CD8-positive, alpha-beta memory T cell (primary cell): ENCODE measurements around the gene PHYKPL. TPM values are rescaled to one million over a fixed set of nuclear protein-coding genes. Genes with fewer than 3 reads are reported as not detected.
"Not testable (repeated sequence)": the region's sequence is repeated elsewhere in the genome, so short reads cannot be mapped to it uniquely, and the experiment has no call there.

Experiments used
- CTCF ChIA-PET: fragments of 350-600 bp; sonication (Branson Sonifier 250); formaldehyde crosslinking; loops from one replicate; lab custom pipeline; 2021; ENCODE audit warnings: antibody characterized with exemption; lab: Charles Lee
- POLR2A ChIA-PET: fragments of 350-600 bp; sonication (Branson Sonifier 250); formaldehyde crosslinking; loops from one replicate; lab custom pipeline; 2021; ENCODE audit warnings: antibody characterized with exemption; lab: Charles Lee
- DNase-seq, 5 donors: peaks; one replicate each; pipeline versions ENCODE4 v3.0.0 to v3.0.0-alpha.2; 2020 to 2022; ENCODE audit warnings: mixed read lengths in 1 of 5
- H3K27ac ChIP-seq: one replicate; pipeline ENCODE4 v1.7.0; 2013; ENCODE audit warnings: low read depth, mild to moderate bottlenecking, low read length, moderate library complexity
- H3K27me3 ChIP-seq: 2 replicates; pipeline ENCODE4 v1.7.0; 2013; ENCODE audit warnings: low read length, mild to moderate bottlenecking; ENCODE audit not compliant: insufficient read depth, poor library complexity, severe bottlenecking
- H3K36me3 ChIP-seq: 2 replicates; pipeline ENCODE4 v1.7.0; 2013; ENCODE audit warnings: mild to moderate bottlenecking, low read length, moderate library complexity; ENCODE audit not compliant: insufficient read depth
- H3K4me1 ChIP-seq: 2 replicates; pipeline ENCODE4 v1.7.0; 2013; ENCODE audit warnings: mild to moderate bottlenecking, low read length, moderate library complexity; ENCODE audit not compliant: insufficient read depth
- H3K4me3 ChIP-seq: 2 replicates; pipeline ENCODE4 v1.7.0; 2013; ENCODE audit warnings: mild to moderate bottlenecking, low read length
- H3K9me3 ChIP-seq: 2 replicates; pipeline ENCODE4 v1.7.0; 2013; ENCODE audit warnings: mild to moderate bottlenecking, low read length
- H3K27ac Mint-ChIP-seq, 8 donors: one replicate each; pipeline ENCODE4 v1.8.0; 2020 to 2021; ENCODE audit warnings: mixed read lengths in 8 of 8, mild to moderate bottlenecking in 6 of 8, inconsistent platforms in 3 of 8, moderate library complexity in 3 of 8
- H3K27me3 Mint-ChIP-seq, 2 donors: one replicate each; pipeline ENCODE4 v1.8.0; 2020 to 2021; ENCODE audit warnings: mixed read lengths in 2 of 2, mild to moderate bottlenecking in 1 of 2, moderate library complexity in 1 of 2
- H3K36me3 Mint-ChIP-seq, 3 donors: one replicate each; pipeline ENCODE4 v1.8.0; 2020 to 2021; ENCODE audit warnings: mixed read lengths in 3 of 3, inconsistent platforms in 1 of 3, mild to moderate bottlenecking in 1 of 3
- H3K4me1 Mint-ChIP-seq, 3 donors: one replicate each; pipeline ENCODE4 v1.8.0; 2020 to 2021; ENCODE audit warnings: mixed read lengths in 3 of 3, inconsistent platforms in 1 of 3, mild to moderate bottlenecking in 1 of 3
- H3K4me3 Mint-ChIP-seq, 7 donors: one replicate each; pipeline ENCODE4 v1.8.0; 2020 to 2021; ENCODE audit warnings: mixed read lengths in 7 of 7, mild to moderate bottlenecking in 6 of 7, moderate library complexity in 4 of 7, inconsistent platforms in 2 of 7
- H3K9me3 Mint-ChIP-seq, 5 donors: one replicate each; pipeline ENCODE4 v1.8.0; 2020 to 2022; ENCODE audit warnings: mixed read lengths in 5 of 5, mild to moderate bottlenecking in 3 of 5, moderate library complexity in 2 of 5, inconsistent platforms in 1 of 5
- polyA plus RNA-seq: library from polyadenylated mRNA; unstranded; fragments of 300-500 nt; fragmentation: Illumina TruSeq; gene quantifications from one replicate; pipeline ENCODE4 v1.2.3, GENCODE V29; 2021
- total RNA-seq, 2 experiments: library from RNA; stranded (reverse); gene quantifications; one replicate each; pipeline ENCODE4 v1.2.3, GENCODE V29; 2021

The PHYKPL gene
- total and polyA plus RNA-seq, 3 experiments from 2014 or later, result 41.6 to 61.1 (median 57.8) TPM

GRCh38 chr5:178230879-178231538 lies 1.6 kb downstream of the PHYKPL start:
- H3K4me1 ChIP-seq, result peaks cover 45% of the 10 kb centered on the region
- H3K9me3 ChIP-seq, result no peaks in the 10 kb centered on the region
- peaks cover 43% of the 10 kb centered on the region for H3K36me3 ChIP-seq
- H3K27me3 ChIP-seq, result no peaks in the 10 kb centered on the region
- peak overlapping the region; percentile 79 to 94 (median 85) for H3K4me3 Mint-ChIP-seq
- H3K27ac Mint-ChIP-seq, result peak overlapping the region; percentile 35 to 91 (median 82)
- H3K36me3 Mint-ChIP-seq, result peaks cover 6 to 58% (median 18%) of the 10 kb centered on the region in 3 donors
- H3K4me1 Mint-ChIP-seq, result peaks cover 60 to 81% (median 62%) of the 10 kb centered on the region in 3 donors
- POLR2A ChIA-PET, result interaction anchor here (0.6 to 1.0 kb wide), 4 partner anchors 25 to 433 kb away, joined by 3 to 5 read pairs (median 4); partner anchors contain the start of genes HNRNPAB and NHP2
- no peaks in the 10 kb centered on the region for H3K27me3 Mint-ChIP-seq
- H3K9me3 Mint-ChIP-seq, result no peaks in the 10 kb centered on the region
- no peak for DNase-seq
- peak overlapping the region; percentile 80 for H3K27ac ChIP-seq
- peak overlapping the region; percentile 82 for H3K4me3 ChIP-seq
- CTCF ChIA-PET, result interaction anchor here (0.9 to 1.7 kb wide), 3 partner anchors 13 to 324 kb away, joined by 3 to 6 read pairs (median 5); partner anchors contain the start of gene HNRNPAB

DNA sequence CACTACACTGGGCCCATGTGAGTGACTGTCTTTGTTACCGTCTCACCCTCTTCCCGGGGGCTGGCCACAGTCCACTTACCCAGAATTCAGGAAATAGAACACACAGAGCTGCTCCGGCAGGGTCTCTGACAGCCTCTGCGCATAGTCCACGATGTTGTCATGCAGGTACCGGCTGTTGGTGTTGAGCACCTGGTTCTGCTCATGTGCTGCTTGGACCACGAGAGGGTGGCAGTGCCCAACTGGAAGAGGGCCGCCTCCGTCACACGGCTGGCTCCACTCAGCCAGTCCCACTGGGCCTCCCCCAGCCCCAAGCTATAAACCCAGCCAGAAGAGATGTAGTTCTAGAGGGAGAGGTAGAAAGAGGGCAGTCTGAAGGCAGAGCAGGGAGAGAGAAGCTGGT lies 2.7 kb downstream of the PHYKPL start:
- peaks cover 43% of the 10 kb centered on the region for H3K36me3 ChIP-seq
- H3K4me3 ChIP-seq, result no peak overlapping the region
- H3K4me3 Mint-ChIP-seq, result peak overlapping the region; percentile 28 to 94 (median 54)
- ChIA-PET POLR2A (no interaction called here), CTCF (interaction anchor here (1.7 kb wide), 1 partner anchor 26 kb away, joined by 5 read pairs; the partner anchor contains the start of gene HNRNPAB)
- H3K27me3 ChIP-seq, result no peaks in the 10 kb centered on the region
- H3K9me3 Mint-ChIP-seq, result no peaks in the 10 kb centered on the region
- H3K36me3 Mint-ChIP-seq, result peaks cover 6 to 67% (median 18%) of the 10 kb centered on the region in 3 donors
- H3K27me3 Mint-ChIP-seq, result no peaks in the 10 kb centered on the region
- no peak for DNase-seq
- peak overlapping the region in 5 of 8 donors; percentile 55 to 86 (median 57) for H3K27ac Mint-ChIP-seq
- no peak overlapping the region for H3K27ac ChIP-seq
- H3K4me1 ChIP-seq, result peaks cover 43% of the 10 kb centered on the region
- no peaks in the 10 kb centered on the region for H3K9me3 ChIP-seq
- peaks cover 52 to 75% (median 63%) of the 10 kb centered on the region in 3 donors for H3K4me1 Mint-ChIP-seq

DNA sequence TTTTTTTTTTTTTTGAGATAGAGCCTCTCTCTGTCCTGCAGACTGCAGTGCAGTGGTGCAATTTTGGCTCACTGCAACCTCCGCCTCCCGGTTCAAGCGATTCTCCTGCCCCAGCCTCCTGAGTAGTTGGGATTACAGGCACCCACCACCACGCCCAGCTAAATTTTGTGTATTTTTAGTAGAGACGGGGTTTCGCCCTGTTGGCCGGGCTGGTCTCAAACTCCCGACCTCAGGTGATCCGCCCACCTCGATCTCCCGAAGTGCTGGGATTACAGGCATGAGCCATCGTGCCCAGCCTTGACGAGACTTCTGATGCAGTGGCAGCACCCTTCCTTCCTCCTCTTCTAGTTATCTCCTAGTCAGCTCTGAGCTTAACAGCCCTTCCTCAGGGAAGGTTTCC lies 3.5 kb downstream of the PHYKPL start:
- Histone ChIP-seq H3K36me3 (peaks cover 47% of the 10 kb centered on the region), H3K4me1 (peaks cover 40% of the 10 kb centered on the region)
- H3K4me3 ChIP-seq, H3K27ac ChIP-seq, H3K9me3 ChIP-seq, POLR2A ChIA-PET, H3K27me3 Mint-ChIP-seq, DNase-seq, H3K9me3 Mint-ChIP-seq, H3K27me3 ChIP-seq: not testable (repeated sequence)
- peak overlapping the region in 4 of 8 donors; percentile 47 to 89 (median 86) for H3K27ac Mint-ChIP-seq
- peaks cover 51 to 70% (median 61%) of the 10 kb centered on the region in 3 donors for H3K4me1 Mint-ChIP-seq
- CTCF ChIA-PET, result interaction anchor here (1.7 kb wide), 1 partner anchor 25 kb away, joined by 5 read pairs; the partner anchor contains the start of gene HNRNPAB
- peaks cover 6 to 72% (median 18%) of the 10 kb centered on the region in 3 donors for H3K36me3 Mint-ChIP-seq
- H3K4me3 Mint-ChIP-seq, result peak overlapping the region in 6 of 7 donors; percentile 31 to 94 (median 43)

DNA sequence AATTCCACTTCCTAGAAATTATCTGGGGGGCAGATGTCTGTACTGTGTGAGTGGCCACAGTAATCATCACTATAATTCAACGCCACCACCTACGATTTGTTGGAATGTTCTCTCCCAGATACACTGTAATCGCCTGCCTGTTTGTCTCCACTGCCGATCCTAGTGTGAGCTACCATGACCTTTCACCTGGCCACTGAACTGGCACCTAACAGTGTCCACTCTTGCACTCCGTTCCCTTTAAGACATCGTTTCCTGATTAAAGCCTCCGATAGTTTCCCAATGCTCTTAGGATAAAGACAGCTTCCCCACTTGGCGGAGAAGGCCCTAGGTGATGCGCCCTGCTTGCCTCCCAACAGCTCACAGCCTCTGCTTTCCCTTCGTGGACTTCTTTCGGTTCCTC lies 4.0 kb downstream of the PHYKPL start:
- no peak for DNase-seq
- Histone ChIP-seq H3K27me3 (no peaks in the 10 kb centered on the region), H3K4me3 (no peak overlapping the region), H3K27ac (no peak overlapping the region), H3K4me1 (peaks cover 40% of the 10 kb centered on the region), H3K36me3 (peaks cover 47% of the 10 kb centered on the region), H3K9me3 (no peaks in the 10 kb centered on the region)
- H3K4me3 Mint-ChIP-seq, result peak overlapping the region in 3 of 7 donors; percentile 31 to 38 (median 36)
- peaks cover 6 to 73% (median 18%) of the 10 kb centered on the region in 3 donors for H3K36me3 Mint-ChIP-seq
- no peaks in the 10 kb centered on the region for H3K27me3 Mint-ChIP-seq
- POLR2A ChIA-PET, result no interaction called here
- CTCF ChIA-PET, result no interaction called here
- H3K27ac Mint-ChIP-seq, result peak overlapping the region in 3 of 8 donors; percentile 37 to 86 (median 78)
- peaks cover 51 to 71% (median 63%) of the 10 kb centered on the region in 3 donors for H3K4me1 Mint-ChIP-seq
- no peaks in the 10 kb centered on the region for H3K9me3 Mint-ChIP-seq

DNA sequence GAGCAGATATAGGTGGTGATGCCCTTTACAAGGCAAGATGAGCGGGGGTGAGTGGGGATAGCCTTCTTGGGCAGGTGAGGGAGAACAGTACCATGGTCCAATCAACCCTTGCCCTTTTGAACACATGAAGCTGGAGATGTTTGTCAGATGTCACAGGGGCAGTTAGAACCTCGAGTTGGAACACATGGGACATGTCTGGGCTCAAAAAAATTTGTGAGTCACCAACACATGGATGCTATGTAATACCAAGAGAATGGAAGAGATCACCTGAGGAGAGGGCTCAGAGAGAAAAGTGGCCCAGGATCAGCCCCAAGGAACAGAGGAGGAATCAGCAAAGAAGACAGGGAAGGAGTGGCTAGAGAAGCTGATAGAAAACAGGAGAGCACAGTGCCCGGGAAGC lies 4.7 kb downstream of the PHYKPL start:
- H3K4me3 ChIP-seq, result no peak overlapping the region
- H3K4me1 ChIP-seq, result peaks cover 35% of the 10 kb centered on the region
- ChIA-PET POLR2A (no interaction called here), CTCF (no interaction called here)
- no peak overlapping the region for H3K27ac ChIP-seq
- Mint-ChIP-seq H3K4me1 (peaks cover 52 to 72% (median 70%) of the 10 kb centered on the region in 3 donors), H3K4me3 (peak overlapping the region in 4 of 7 donors; percentile 14 to 70 (median 26)), H3K27ac (peak overlapping the region in 6 of 8 donors; percentile 28 to 82 (median 52)), H3K36me3 (peaks cover 6 to 79% (median 18%) of the 10 kb centered on the region in 3 donors), H3K9me3 (no peaks in the 10 kb centered on the region), H3K27me3 (no peaks in the 10 kb centered on the region)
- H3K36me3 ChIP-seq, result peaks cover 50% of the 10 kb centered on the region
- no peaks in the 10 kb centered on the region for H3K9me3 ChIP-seq
- H3K27me3 ChIP-seq, result no peaks in the 10 kb centered on the region
- DNase-seq, result no peak

DNA sequence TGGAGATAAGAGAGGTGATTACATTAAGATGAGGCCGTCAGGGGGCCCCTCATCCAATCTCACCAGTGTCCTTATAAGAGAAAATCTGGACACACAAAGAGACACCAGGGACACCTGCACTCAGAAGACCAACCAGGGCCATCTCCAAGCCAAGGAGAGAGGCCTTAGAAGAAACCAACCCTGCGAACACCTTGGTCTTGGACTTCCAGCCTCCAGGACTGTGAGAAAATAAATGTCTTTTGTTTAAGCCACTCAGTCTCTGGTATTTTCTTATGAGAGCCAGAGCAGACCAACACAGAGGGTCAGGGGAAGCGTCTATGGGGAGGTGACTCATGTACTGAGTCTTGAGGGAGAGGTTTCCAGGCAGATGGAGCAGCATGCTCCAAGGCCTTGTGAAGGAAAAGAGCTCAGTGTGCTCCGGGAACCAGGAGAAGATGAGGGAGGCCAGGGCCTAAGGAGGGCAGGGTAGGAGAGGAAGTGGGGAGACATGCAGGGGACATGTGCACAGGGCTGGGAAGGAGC lies 5.4 kb downstream of the PHYKPL start:
- Histone ChIP-seq H3K27ac (no peak overlapping the region), H3K4me3 (no peak overlapping the region), H3K36me3 (peaks cover 55% of the 10 kb centered on the region), H3K27me3 (no peaks in the 10 kb centered on the region), H3K4me1 (peaks cover 32% of the 10 kb centered on the region), H3K9me3 (no peaks in the 10 kb centered on the region)
- POLR2A ChIA-PET, result no interaction called here
- CTCF ChIA-PET, result no interaction called here
- Mint-ChIP-seq H3K27me3 (no peaks in the 10 kb centered on the region), H3K4me1 (peaks cover 52 to 71% (median 71%) of the 10 kb centered on the region in 3 donors), H3K36me3 (peaks cover 6 to 84% (median 18%) of the 10 kb centered on the region in 3 donors), H3K27ac (peak overlapping the region in 6 of 8 donors; percentile 32 to 82 (median 69)), H3K4me3 (peak overlapping the region in 2 of 7 donors; percentile 31 to 70), H3K9me3 (no peaks in the 10 kb centered on the region)
- DNase-seq, result no peak

- Mint-ChIP-seq H3K27ac (no peak overlapping the region), H3K27me3 (no peaks in the 10 kb centered on the region), H3K4me1 (peaks cover 51 to 75% (median 72%) of the 10 kb centered on the region in 3 donors), H3K4me3 (no peak overlapping the region), H3K36me3 (peaks cover 6 to 86% (median 18%) of the 10 kb centered on the region in 3 donors), H3K9me3 (no peaks in the 10 kb centered on the region)
- no peak overlapping the region for H3K4me3 ChIP-seq
- no peaks in the 10 kb centered on the region for H3K27me3 ChIP-seq
- no peaks in the 10 kb centered on the region for H3K9me3 ChIP-seq
- ChIA-PET POLR2A (interaction anchor here (0.6 kb wide), 1 partner anchor 444 kb away, joined by 3 read pairs; no protein-coding TSS in a partner anchor), CTCF (no interaction called here)
- H3K4me1 ChIP-seq, result peaks cover 15% of the 10 kb centered on the region
- H3K36me3 ChIP-seq, result peaks cover 49% of the 10 kb centered on the region
- no peak overlapping the region for H3K27ac ChIP-seq
- no peak for DNase-seq
These were observed 7.4 kb downstream of the PHYKPL start for GRCh38 chr5:178225174-178225573.
